Transverse colon (tissue), 4 donors: ENCODE measurements around the gene GNS.
A peak's percentile ranks its signal among the peaks of the same experiment; 100 is the strongest.
"Not testable (repeated sequence)": the region's sequence is repeated elsewhere in the genome, so short reads cannot be mapped to it uniquely, and the experiment has no call there.

Experiments used
- CTCF ChIP-seq, 5 experiments: fragments of 200-600 bp in 3 of 5; fragments of 450-650 bp in 2 of 5; sonication (generic) in 3 of 5; IDR thresholded peaks; 1 replicate in 2 of 5; 2 replicates in 3 of 5; pipeline ENCODE4 v1.5.1; 2016 to 2017; ENCODE audit warnings: antibody characterized with exemption in 5 of 5, inconsistent platforms in 3 of 5, mild to moderate bottlenecking in 2 of 5, moderate library complexity in 1 of 5
- EP300 ChIP-seq: sonication (generic); formaldehyde crosslinking; IDR thresholded peaks from one replicate; pipeline ENCODE4 v1.6.1; 2017; ENCODE audit warnings: antibody characterized with exemption, low read depth
- POLR2A ChIP-seq: fragments of 450-650 bp; IDR thresholded peaks from one replicate; pipeline ENCODE4 v1.6.1; 2016; ENCODE audit warnings: antibody characterized with exemption, mild to moderate bottlenecking, moderate library complexity
- POLR2AphosphoS5 ChIP-seq, 3 donors: sonication (generic); formaldehyde crosslinking; IDR thresholded peaks; one replicate each; pipeline ENCODE4 v1.6.1; 2016; ENCODE audit warnings: antibody characterized with exemption in 3 of 3

GRCh38 chr12:64802180-64802775, 43.1 kb upstream of the GNS start:
- TF ChIP-seq POLR2AphosphoS5 (IDR thresholded peaks at IDR 0.05); EP300; POLR2A: not testable (repeated sequence)
- peak; percentile 48 to 91 (median 84) for TF ChIP-seq CTCF (IDR thresholded peaks at IDR 0.05)
